Measurements from ENCODE around the gene ZRANB1.

- TF ChIP-seq CTCF (IDR thresholded peaks at IDR 0.05) (no peak), EZH2 (IDR thresholded peaks at IDR 0.05) (no peak), EZH2phosphoT487 (IDR thresholded peaks at IDR 0.05) (no peak)
Observed at GRCh38 chr10:124906551-124907001, 35.3 kb upstream of the ZRANB1 start.

All from neural progenitor cell (in vitro differentiated cells).